BE2C (cell line): ENCODE results near the gene C19orf12.

Source experiments
- DNase-seq: peaks from one replicate; pipeline ENCODE4 v3.0.0-alpha.2; 2020
- H3K27me3 ChIP-seq: fragments of 250-450 bp; sonication (Bioruptor Pico); 2 replicates; pipeline ENCODE4 v1.5.1; 2020; ENCODE audit warnings: mild to moderate bottlenecking
- H3K36me3 ChIP-seq: fragments of 250-450 bp; sonication (Bioruptor Pico); 2 replicates; pipeline ENCODE4 v1.5.1; 2020; ENCODE audit warnings: mild to moderate bottlenecking
- H3K4me1 ChIP-seq: fragments of 250-450 bp; sonication (Bioruptor Pico); 2 replicates; pipeline ENCODE4 v1.5.1; 2020
- H3K4me3 ChIP-seq: 2 replicates; pipeline ENCODE4 v1.5.1; 2011; ENCODE audit warnings: low read depth, low read length
- H3K9me3 ChIP-seq: fragments of 250-450 bp; sonication (Bioruptor Pico); 2 replicates; pipeline ENCODE4 v1.5.1; 2020
- TF ChIP-seq, protein P1 (sequence below): IDR thresholded peaks from 2 replicates; pipeline ENCODE4 v1.5.1; 2012; ENCODE audit warnings: mild to moderate bottlenecking, low read depth, low read length

Gene C19orf12

GRCh38 chr19:29751932-29752331 is 36.9 kb upstream of the C19orf12 start:
- DNase-seq, result no peak
- Histone ChIP-seq H3K4me3 (no peak overlapping the region), H3K9me3 (no peaks in the 10 kb centered on the region), H3K27me3 (no peaks in the 10 kb centered on the region), H3K36me3 (no peaks in the 10 kb centered on the region), H3K4me1 (no peaks in the 10 kb centered on the region)
- TF ChIP-seq, protein P1, sequence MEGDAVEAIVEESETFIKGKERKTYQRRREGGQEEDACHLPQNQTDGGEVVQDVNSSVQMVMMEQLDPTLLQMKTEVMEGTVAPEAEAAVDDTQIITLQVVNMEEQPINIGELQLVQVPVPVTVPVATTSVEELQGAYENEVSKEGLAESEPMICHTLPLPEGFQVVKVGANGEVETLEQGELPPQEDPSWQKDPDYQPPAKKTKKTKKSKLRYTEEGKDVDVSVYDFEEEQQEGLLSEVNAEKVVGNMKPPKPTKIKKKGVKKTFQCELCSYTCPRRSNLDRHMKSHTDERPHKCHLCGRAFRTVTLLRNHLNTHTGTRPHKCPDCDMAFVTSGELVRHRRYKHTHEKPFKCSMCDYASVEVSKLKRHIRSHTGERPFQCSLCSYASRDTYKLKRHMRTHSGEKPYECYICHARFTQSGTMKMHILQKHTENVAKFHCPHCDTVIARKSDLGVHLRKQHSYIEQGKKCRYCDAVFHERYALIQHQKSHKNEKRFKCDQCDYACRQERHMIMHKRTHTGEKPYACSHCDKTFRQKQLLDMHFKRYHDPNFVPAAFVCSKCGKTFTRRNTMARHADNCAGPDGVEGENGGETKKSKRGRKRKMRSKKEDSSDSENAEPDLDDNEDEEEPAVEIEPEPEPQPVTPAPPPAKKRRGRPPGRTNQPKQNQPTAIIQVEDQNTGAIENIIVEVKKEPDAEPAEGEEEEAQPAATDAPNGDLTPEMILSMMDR, result no peak

- no peak for DNase-seq
- Histone ChIP-seq H3K4me3 (no peak overlapping the region), H3K36me3 (no peaks in the 10 kb centered on the region), H3K27me3 (no peaks in the 10 kb centered on the region), H3K4me1 (no peaks in the 10 kb centered on the region), H3K9me3 (no peaks in the 10 kb centered on the region)
- TF ChIP-seq, protein P1, result no peak
Measured at GRCh38 chr19:29750001-29750400, 34.9 kb upstream of the C19orf12 start.

DNA sequence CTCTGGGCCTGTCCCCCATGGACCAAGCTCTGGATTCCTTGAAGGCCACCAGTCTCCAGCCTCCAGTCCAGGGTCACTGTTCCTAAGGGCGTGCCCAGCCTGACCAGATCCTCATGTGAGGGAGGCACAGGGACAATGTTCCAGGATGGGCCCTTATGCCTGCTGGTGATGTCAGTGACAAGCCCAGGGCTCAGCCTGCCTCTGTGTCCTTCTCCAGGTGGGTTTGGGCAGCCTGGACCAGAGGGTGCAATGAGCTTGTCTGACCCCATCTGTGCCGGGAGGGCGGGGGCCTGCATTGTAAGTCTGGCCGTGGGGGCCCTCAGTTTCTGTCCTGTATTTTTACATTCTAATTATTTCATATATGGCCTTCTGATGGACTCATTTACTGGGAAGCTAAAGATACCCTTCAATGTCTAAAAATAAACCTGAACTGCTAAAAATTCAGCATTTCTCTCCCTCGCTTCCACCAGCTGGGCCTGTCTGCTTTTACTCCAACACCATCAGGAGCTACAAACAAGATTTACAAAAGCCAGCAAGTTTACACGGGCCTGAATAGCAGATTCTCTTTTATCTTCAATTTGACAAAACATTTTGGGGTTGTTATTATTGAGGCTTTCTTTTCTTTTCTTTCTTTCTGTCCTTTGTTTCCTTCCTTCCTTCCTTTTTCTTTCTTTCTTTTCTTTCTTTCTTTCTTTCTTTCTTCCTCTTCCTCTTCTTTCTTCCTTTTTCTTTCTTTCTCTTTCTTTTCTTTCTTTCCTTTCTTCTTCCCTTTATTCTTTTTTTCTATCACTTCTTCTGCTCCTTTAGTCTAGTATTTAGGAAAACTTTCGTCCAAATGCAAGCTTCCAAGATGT is 34.2 kb upstream of the C19orf12 start:
- TF ChIP-seq, protein P1, result no peak
- Histone ChIP-seq H3K27me3 (no peaks in the 10 kb centered on the region), H3K36me3 (no peaks in the 10 kb centered on the region), H3K4me3 (no peak overlapping the region), H3K9me3 (no peaks in the 10 kb centered on the region), H3K4me1 (no peaks in the 10 kb centered on the region)
- no peak for DNase-seq

DNA sequence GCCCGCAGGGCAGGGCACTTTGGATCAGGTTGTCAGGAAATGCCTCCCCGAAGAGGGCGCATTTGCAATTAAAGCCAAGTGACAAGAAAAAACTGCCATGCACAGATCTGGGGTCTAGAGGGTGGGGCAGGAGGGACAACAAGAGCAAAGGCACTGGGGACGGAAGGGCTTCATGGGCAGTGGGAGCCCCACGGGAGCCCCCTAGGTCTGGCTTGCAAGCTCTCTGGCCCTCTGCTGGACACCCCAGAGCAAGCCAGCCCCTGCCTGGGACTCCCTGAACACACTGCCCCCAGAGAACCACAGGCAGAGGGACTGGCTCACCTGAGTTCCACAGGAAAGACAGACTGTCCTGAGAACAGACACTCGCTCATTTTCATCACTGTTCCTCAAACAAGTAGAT is 30.2 kb upstream of the C19orf12 start:
- Histone ChIP-seq H3K36me3 (no peaks in the 10 kb centered on the region), H3K4me1 (no peaks in the 10 kb centered on the region), H3K9me3 (no peaks in the 10 kb centered on the region), H3K27me3 (no peaks in the 10 kb centered on the region), H3K4me3 (no peak overlapping the region)
- TF ChIP-seq, protein P1, result peak; percentile 43
- no peak for DNase-seq

DNA sequence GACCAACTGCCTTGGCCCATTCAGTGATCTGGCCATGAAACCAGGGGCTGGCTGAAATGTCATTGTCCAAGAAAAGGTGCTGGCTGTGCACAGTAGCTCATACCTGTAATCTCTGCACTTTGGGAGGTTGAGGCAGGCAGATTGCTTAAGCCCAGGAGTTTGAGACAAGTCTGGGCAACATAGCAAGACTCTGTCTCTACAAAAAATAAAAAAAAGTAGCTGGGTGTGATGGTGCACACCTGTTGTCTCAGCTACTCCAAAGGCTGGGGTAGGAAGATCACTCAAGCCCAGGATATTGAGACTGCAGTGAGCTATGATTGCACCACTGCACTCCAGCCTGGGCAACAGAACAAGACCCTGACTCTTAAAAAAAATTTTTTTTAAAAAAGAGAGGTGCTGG is 28.6 kb upstream of the C19orf12 start:
- TF ChIP-seq, protein P1, result no peak
- Histone ChIP-seq H3K4me3 (no peak overlapping the region), H3K9me3 (no peaks in the 10 kb centered on the region), H3K36me3 (no peaks in the 10 kb centered on the region), H3K27me3 (no peaks in the 10 kb centered on the region), H3K4me1 (no peaks in the 10 kb centered on the region)
- no peak for DNase-seq

DNA sequence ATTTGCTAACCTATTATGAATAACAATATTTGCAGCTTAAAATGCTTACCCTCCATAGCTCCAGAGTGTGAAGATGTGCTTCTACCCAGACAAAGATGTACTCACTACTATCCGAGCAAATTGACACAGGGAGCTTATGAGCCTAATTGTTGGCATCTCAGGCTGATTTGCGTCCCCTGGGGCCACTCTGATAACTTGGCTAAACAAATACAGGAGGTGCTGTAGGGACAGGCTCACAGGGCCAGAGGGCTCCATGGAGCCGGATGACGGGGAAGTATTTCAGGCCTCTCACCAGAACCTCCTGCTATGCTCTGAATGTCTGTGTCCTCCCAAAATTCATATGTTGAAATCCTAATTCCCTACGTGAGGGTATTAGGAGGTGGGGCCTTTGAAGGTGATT is 26.7 kb upstream of the C19orf12 start:
- Histone ChIP-seq H3K4me1 (no peaks in the 10 kb centered on the region), H3K36me3 (no peaks in the 10 kb centered on the region), H3K4me3 (no peak overlapping the region), H3K9me3 (no peaks in the 10 kb centered on the region), H3K27me3 (peaks cover 16% of the 10 kb centered on the region)
- TF ChIP-seq, protein P1, result no peak
- DNase-seq, result no peak
